ENCODE measurements around the gene ANTXR2.
"Not testable (repeated sequence)": the region's sequence is repeated elsewhere in the genome, so short reads cannot be mapped to it uniquely, and the experiment has no call there.

ANTXR2 gene

DNA sequence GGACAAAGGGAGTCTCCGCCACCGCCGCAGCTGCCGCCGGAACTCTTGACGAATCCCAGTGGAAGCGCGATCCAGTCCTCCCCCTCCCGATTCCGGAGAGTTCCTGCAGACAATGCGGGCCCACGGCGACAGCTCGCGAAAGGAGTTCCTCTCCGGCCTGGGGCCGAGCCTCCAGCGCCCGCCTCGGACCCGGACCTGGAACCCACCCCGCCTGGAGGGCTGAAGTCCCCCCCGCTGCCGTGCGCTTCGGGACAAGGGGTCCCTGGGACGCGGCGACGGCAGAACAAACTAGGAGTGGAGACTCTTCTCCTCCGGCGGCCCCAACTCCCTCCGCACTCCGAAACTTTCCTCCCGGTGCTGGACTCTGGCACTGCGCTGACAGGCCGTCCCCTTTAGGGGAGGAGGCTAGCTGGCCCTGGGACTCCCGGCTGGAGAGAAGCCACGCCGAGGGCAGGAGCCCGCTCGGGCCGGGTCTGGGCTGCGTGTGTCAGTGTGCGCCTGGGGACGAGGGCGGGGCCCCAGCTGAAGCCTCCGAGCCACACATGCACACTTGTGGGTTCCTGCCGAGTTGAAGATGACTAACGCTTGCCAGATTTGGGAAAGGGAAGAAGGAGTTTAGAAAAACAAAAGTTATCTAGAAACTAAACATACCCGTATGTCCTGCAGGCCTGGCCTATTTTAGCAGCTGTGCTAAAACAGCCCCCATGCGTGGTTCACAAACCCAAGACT lies at the start of gene ANTXR2:
ANTXR2 (minus strand) TSS at position 486 of the 729 bp plus-strand sequence. CDS start 669 bp downstream, outside the sequence.
- peak; percentile 90 for DNase-seq

DNA sequence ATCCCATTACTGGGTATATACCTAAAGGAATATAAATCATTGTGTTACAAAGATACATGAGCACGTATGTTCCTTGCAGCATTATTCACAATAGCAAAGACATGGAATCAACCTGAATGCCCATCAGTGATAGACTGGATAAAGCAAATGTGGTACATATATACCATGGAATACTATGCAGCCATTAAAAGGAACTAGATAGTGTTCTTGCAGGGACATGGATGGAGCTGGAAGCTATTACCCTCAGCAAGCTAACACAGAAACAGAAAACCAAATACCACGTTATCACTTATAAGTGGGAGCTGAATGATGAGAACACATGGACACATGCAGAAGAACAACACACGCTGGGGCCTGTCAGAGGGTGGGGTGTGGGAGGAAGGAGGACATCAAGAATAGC lies 48.8 kb upstream of the ANTXR2 start:
- not testable (repeated sequence) for DNase-seq

DNA sequence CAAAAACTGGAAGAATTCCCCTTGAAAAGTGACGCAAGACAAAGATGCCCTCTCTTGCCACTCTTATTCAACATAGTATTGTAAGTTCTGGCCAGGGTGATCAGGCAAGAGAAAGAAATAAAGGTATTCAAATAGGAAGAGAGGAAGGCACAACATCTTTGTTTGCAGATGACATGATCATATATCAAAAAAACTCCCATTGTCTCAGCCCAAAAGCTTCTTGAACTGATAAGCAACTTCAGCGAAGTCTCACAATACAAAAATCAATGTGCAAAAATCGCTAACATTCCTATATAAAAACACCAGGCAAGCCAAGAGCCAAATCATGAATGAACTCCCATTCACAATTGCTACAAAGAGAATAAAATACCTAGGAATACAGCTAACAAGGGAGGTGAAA lies 46.6 kb upstream of the ANTXR2 start:
- not testable (repeated sequence) for DNase-seq

DNA sequence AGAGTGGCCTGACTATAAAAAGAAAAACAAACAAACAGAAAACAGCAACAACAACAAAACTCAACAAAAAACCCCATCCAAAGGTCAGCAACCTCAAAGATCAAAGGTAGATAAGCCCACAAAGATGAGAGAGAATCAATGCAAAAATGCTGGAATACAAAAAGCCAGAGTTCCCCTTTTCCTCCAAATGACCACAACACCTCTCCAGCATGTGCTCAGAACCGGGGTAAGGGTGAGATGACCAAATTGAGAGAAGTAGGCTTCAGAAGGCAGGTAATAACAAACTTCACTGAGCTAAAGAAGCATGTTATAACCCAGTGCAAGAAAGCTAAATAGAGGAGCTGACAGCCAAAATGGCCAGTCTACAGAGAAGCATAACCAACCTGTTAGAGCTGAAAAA lies 43.5 kb upstream of the ANTXR2 start:
- DNase-seq: no peak

DNA sequence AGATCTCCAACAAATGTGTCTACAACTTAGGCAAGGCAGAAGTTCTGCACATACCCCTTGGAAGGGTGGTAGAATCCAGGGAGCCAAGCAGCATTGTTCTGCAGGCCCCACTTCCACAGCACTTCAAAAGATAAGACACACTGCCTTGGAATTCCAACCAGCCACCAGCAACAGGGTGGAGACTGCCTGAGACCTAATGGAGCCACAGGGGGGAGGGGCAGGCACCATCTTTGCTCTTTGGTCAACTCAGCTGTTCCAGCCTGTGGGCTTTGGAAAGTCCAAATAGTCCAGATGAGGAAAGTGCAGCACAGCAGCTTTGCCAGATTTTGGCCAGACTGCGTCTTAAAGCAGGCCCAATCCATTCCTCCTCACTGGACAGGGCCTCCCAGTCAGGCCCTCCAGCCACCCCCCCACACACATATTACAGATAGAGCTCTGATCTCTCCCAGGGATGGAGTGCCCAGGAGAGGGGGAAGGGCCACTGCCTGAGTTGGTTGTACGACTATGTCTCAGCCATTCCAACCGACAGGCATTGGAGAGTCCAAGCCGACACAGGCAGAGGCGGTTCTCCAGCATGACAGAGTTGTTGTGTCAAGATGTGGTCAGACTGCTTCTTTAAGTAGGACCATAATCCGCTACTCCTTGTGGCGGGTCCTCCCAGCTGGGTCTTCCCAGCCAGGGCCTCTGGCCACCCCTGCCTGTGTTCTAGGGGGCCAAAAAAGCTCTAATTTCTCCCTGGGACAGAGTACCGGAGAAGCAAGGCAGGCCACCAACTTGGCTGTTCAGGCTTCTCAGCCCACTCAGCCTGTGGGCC lies 42.5 kb upstream of the ANTXR2 start:
- no peak for DNase-seq

DNA sequence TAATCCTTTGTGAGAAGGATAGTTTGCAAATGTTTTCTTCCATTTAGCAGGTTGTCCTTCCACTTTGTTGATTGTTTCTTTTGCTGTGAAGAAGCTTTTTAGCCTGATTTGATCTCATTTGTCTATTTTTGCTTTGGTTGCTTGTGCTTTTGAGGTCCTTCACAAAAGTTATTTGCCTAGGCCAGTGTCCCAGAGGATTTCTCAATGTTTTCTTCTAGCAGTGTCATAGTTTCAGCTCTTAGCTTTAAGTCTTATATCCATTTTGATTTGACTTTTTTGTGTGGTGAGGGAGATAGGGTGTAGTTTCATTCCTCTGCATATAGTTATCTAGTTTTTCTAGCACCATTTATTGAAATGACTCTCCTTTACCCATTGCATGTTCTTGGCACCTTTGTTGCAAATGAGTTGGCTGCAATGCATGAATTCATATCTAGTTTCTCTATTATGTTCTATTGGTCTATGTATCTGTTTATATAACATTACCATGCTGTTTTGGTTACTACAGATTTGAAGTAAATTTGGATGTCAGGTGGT lies 41.8 kb upstream of the ANTXR2 start:
- DNase-seq: no peak

DNA sequence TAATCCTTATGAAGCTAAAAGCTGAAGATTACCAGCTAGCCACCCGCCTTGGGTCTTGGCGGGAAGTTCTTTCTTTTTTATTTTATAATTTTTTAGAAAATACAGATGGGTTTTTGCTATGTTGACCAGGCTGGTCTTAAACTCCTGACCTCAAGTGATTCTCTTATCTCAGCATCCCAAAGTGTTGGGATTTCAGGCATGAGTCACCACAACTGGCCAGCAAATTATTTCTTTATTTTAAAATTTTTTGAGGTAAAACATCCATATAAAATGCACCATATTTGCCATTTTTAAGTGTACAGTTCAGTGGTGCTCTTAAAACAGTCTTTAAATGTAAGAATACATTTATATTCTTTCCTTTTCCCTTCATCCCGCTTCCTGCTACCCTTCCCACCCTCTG lies 40.6 kb upstream of the ANTXR2 start:
- no peak for DNase-seq

DNA sequence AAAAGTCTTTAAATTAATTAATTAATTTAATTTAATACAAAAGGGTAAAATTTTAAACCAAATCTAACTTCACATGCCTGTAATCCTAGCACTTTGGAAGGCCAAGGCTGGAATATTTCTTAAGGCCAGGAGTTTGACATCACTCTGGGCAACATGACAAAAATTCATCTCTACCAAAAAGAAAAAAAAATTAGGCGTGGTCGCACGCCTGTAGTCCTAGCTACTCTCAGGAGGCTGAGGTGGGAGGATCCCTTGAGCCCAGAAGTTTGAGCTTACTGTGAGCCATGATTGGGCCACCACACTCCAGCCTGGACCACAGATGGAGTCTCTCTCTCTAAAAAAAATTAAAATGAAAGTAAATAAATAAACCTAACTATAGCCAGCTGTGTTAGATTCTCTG lies 39.2 kb upstream of the ANTXR2 start:
- DNase-seq: no peak

DNA sequence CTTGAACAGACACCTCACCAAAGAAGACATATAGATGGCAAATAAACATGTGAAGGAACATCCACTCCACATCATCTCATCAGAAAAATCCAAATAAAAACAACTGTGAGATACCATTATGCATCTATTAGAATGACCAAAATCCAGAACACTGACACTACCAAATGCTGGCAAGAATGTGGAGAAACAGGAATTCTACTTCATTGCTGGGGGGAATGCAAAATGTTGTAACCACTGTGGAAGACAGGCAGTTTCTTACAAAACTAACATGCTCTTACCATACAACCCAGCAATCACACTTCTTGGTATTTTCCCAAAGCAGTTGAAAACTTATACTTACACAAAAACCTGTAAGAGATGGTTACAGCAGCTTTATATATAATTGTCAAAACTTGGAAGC lies 38.2 kb upstream of the ANTXR2 start:
- DNase-seq: no peak

DNA sequence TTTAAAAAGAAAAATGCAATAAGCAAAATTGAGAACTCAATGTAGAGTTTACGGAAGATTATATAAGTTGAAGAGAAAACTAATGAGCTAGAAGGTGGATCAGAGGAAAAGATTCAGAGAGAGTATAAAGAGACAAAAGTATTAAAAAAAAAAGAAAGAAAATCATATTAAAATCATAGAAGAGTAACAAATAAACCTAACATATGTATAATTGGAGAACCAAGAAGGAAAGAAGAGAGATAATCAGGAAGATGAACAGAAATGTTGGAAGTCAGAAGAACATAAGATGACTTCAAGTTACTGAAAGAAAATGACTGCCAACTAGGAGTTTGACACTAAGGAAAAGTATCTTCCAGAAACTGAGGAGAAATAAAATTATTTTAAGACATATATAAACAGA lies 34.3 kb upstream of the ANTXR2 start:
- DNase-seq: no peak

DNA sequence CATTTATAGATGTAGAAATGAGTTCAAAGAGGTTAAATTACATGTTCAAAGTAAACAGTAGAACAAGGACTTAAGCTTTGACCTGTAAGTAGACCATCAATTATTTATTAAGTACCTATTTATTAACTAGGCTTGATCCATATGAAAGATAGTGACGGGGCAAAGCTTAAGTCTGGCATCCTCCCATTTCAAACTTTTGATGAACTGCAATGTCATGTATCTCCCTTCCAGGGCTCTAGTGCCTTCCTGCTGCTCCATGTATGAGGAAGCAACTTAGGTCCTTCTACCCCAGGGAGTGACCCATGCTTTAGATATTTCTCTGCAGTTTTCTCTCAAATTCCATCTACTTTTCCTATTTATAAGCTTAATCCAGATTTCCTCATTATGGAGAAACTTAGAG lies 31.9 kb upstream of the ANTXR2 start:
- DNase-seq: no peak

DNA sequence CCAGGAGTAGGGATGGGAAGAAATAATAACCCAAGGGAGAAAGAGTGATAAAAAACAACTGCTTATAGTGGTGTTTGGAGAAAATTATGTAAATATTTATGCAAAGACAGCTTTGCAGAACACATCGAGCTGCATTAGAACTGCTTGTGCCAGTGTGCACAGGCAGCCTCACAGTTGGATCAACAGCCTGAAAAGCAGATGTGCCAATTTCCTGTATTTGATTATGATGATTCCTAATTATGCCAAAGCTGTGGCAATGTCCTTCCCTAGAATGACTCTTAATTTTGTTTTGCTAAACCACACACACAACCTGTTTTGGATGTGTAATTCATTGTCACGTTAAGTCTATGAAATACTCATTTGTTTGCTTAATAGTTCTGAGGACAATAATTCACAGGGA lies 30.6 kb upstream of the ANTXR2 start:
- peak; percentile 20 for DNase-seq

DNA sequence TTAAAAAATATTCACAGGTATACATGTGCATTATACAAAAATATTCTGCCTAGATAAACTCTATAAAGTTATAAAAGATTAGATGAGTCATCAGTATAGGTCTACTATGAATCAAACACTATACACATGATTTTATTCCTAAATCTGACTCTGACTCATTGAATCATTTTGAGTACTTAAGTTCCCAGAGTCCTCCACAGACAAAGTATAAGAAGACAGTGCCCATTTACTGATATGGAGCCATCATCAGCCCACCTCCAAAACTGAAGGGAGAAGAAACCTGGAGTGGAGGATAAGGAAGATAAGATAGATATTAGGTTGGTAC lies 28.7 kb upstream of the ANTXR2 start:
- peak; percentile 18 for DNase-seq

DNA sequence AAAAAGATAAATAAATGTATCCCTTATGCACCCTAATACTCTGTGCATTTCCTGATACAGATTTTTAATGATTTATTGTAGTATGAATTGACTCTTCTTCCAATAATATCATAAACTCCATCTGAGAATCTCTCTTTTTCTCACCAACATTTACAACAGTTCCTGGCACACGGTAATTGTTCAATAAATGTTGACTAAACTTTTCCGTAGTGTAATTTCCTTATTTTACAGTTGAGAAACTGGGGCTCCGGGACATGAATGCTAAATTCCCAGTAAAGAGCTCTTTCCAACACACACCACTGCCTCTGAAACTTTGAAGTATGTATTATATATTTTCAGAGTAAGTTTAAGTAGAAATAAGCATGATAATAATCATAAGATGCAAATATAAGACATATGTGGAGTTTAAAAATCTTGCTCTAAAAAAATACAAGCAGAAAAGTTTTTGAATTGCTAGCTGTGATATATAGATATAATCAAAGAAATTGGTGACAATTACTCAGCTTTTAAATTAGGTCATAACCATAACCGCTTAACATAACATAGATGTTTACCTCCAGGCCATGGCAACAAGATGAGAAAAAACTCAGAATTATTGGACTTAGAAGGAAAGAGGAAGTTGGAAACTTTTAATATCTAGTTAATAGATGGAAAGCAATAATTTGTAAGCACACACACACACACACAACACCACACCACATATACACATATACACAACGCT lies 28.2 kb upstream of the ANTXR2 start:
- DNase-seq: peak; percentile 52

DNA sequence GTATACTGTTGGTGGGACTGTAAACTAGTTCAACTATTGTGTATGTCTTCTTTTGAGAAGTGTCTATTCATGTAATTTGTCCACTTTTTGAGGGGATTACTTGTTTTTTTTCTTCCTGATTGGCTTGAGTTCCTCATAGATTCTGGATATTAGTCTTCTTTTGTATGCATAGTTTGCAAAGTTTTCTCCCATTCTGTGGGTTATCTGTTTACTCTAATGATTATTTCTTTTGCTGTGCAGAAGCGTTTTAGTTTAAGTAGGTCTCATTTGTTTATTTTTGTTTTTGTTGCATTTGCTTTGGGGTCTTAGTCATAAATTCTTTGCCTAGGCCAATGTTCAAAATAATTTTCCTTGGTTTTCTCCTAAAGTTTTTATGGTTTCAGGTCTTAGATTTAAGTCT lies 26.6 kb upstream of the ANTXR2 start:
- DNase-seq: no peak

DNA sequence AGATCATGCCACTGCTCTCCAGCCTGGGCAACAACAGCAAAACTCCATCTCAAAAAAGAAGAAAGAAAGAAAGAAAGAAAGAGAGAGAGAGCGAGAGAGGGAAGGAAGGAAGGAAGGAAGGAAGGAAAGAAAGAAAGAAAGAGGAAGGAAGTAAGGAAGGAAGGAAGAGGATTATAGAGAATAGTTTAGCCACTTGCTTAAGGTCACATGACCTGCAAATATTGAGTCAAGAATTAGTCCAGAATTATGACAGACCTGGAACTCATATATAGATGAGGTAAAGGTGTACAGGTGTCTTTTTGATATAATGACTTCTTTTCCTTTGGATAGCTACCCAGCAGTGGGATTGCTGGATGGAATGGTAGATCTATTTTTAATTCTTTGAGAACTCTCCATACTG lies 25.6 kb upstream of the ANTXR2 start:
- no peak for DNase-seq

DNA sequence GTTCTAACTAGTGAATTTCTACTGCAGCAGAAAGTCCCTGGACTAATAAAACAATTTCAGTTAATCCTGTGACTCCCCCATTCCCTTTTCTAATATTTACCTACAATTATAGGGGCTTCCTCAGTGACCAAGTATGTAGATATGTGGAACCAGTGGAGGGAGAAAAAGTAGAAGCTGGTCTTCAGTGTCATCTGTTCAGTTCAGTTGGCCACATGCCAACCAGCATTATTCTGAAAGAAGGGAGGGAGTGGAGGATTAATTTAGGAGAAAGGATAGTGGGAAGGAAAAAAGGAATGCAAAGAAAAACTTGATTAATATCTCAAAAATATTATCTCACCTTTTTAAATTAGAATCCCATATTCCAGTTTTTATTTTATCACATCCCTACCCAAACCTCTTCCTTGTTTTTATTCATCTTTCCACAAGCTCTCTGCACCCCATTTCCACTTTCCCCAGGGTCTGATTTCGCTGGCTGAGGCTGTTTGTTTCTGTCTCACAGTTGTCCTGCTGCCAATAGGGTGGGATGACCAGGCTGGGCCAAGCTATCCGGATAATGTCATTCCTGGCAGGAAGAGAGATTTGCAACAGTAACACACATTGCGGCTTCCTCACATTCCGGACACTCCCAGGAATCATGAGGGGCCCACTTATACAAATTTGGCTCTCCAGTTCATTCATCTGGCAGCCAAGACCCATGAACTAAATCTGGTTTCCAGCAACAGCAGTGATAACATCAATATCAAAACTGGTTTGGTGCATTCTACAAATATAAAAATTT lies 24.6 kb upstream of the ANTXR2 start:
- no peak for DNase-seq

DNA sequence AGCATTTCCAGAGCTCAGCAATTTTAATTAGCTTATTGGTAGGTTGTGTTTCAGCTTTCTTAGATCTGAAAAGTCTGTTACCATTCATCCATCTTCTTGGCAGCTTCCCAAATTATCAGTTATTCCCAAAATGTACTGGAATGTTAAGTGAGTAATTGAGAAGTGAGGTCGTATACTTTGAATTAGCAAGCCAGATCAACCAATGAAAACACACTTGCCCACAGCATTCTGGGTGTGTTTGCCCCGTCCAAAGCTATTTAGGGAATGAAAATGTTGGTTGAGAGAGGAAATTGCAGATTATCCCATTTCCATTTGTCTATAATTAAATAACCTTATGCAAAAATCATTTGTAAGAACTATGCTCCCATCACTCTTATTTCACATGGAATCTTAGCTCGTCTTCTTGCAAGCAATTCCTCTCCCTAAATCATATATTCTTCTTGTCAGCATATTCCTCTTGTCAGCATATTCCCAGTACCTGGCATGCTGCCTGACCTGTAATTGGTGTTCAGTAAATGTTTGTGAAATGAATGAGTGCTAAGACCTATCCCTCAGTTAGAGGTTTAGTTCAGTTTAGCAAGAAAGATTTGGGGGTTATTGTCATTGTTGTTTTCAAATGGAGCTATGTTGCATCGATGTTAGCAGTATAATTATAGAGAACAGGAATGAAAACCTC lies 23.3 kb upstream of the ANTXR2 start:
- DNase-seq: no peak

DNA sequence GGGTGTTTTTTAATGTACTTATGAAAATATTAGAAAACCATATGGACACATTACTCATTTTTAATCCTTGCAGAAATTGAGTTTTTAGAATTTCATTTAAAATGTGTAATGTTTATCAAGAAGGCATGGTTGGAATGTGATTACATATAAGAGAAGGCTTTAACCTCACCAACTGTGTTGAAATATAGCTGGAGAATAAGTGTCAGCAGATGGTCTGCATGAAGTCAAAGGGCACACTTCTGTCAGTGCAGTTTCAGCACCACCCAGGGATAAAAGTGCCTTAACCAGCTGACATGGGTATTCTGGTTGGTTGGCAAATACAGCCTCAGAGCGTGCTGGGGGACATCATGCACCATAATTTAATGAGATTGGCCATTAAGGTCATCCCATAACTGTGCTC lies 21.2 kb upstream of the ANTXR2 start:
- DNase-seq: no peak

DNA sequence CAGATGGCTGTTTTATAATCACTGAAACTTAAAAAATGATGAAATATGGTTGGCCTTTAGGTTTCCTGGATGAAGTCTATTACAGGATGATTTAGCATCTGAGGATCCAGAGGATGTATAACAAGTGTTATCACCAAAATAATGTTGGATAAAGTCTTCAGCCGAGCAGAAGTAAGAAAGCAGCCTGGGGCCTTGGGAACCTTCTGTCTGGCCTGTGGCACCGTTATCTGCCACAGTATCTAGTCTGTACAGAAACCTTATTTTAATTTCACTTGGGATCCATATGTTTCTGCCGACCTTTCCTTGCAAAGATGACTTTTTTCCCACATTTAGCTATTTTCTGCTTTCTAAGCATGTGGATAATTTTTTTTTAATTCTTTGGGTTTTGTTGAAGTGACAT lies 20.5 kb upstream of the ANTXR2 start:
- DNase-seq: no peak

DNA sequence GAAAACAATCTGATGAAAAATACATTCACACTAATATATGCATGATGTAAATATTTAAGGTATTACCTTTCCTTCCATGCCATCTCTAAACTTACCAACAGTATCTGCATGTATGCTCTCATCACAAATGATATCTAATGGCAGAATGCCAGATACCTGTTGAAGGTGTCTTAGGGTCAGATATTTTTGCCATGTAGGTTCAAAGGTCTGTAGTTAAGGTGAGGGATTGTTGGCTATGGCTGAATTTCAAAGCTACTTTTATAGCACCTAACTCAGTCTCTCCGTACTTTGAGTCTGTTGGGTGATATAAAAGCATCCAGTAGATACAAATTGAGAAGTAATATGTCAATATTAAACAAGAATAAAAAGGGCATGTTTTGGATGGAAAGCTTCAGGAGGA lies 19.8 kb upstream of the ANTXR2 start:
- DNase-seq: no peak

DNA sequence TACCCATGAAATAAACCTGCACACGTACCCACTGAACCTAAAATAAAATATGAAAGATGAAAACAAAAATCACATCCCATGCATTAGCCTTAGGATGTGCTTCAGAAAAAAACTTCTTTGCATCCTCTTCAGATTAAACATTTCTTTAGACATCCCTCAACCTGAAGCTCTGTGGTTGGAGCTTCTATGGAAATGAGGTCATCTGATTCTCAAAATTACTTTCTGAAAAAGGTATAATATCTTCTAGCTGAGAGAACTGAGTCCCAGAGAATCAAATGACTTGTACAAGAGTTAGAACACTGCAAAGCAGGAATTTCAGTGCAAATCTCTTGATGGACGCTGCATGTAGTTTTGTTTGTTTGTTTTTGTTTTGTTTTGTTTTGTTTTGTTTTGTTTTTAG lies 19.1 kb upstream of the ANTXR2 start:
- DNase-seq: no peak
